K562 (cell line): ENCODE data around the gene SH2D5. TPM values are rescaled to one million over a fixed set of nuclear protein-coding genes. Genes with fewer than 3 reads are reported as not detected.

Experiments
- ATAC-seq: fragments of 200-7000 bp; cut with Tn5 transposase; 3 replicates; pipeline ENCODE4 v1.9.1; 2020; ENCODE audit warnings: moderate library complexity
- BruUV-seq: library from RNA; stranded (reverse); fragments of 400-500 nt; replicated peaks from 2 replicates; lab custom pipeline; 2021; lab: Mats Ljungman, UMichigan
- CTCF ChIA-PET: fragments of 300-600 bp; formaldehyde crosslinking; extraction: SDS; loops from one replicate; lab custom pipeline; 2021; ENCODE audit warnings: low intra/inter-chr PET ratio; lab: Yijun Ruan, JAX
- POLR2A ChIA-PET: fragments of 300-600, 350-650 bp; sonication (Branson Sonifier 250); formaldehyde crosslinking; extraction: SDS; loops from one replicate; lab custom pipeline; 2021; ENCODE audit warnings: antibody characterized with exemption, inconsistent platforms; lab: Yijun Ruan, JAX
- DNase-seq, 4 experiments: peaks; one replicate each; pipeline versions ENCODE4 v3.0.0 to v3.0.0-alpha.2; 2011 to 2018; ENCODE audit warnings: low spot score in 3 of 4, mixed read lengths in 3 of 4; ENCODE audit errors: extremely low read depth in 1 of 4
- FAIRE-seq: peaks from 2 replicates; lab custom pipeline; 2011; peaks lifted over from hg19 to GRCh38; lab: Jason Lieb, UNC
- H2AFZ ChIP-seq: 2 replicates; pipeline ENCODE4 v1.6.0; 2011; ENCODE audit warnings: low read depth, low read length, control low read depth, inconsistent platforms
- H3K27ac ChIP-seq: fragments of 200-600 bp; 3 replicates; pipeline ENCODE4 v1.8.0; 2011; ENCODE audit warnings: low read depth, mild to moderate bottlenecking, control low read depth, inconsistent platforms, low read length, moderate library complexity, mixed read lengths; ENCODE audit errors: extremely low read depth
- H3K27me3 ChIP-seq, 2 experiments: fragments of 300-600 bp in 1 of 2; 2 replicates in 1 of 2; 3 replicates in 1 of 2; pipeline versions ENCODE4 v1.6.0 to v1.8.0; 2011; ENCODE audit warnings: inconsistent platforms in 2 of 2, low read length in 2 of 2, mild to moderate bottlenecking in 1 of 2, mixed read lengths in 1 of 2, moderate library complexity in 1 of 2; ENCODE audit not compliant: control insufficient read depth in 2 of 2, insufficient read depth in 2 of 2
- H3K36me3 ChIP-seq: fragments of 300-600 bp; 3 replicates; pipeline ENCODE4 v1.8.0; 2011; ENCODE audit warnings: mild to moderate bottlenecking, low read length, inconsistent platforms; ENCODE audit not compliant: control insufficient read depth, insufficient read depth
- H3K4me1 ChIP-seq, 2 experiments: fragments of 200-600 bp in 1 of 2; replicated peaks in 1 of 2; 2 replicates in 1 of 2; 3 replicates in 1 of 2; pipeline versions ENCODE4 v1.5.1 to v1.8.0; 2011; ENCODE audit warnings: inconsistent platforms in 2 of 2, low read length in 2 of 2, mild to moderate bottlenecking in 1 of 2, mixed read lengths in 1 of 2, moderate library complexity in 1 of 2; ENCODE audit not compliant: control insufficient read depth in 2 of 2, insufficient read depth in 2 of 2
- H3K4me2 ChIP-seq: 2 replicates; pipeline ENCODE4 v1.6.1; 2011; ENCODE audit warnings: low read length, control low read depth, inconsistent platforms, mixed read lengths; ENCODE audit not compliant: insufficient read depth
- H3K4me3 ChIP-seq: fragments of 200-600 bp; sonication (generic), shearing (Covaris generic); 2 replicates; pipeline ENCODE4 v1.5.1; 2016; ENCODE audit warnings: control low read depth, inconsistent platforms
- H3K79me2 ChIP-seq: fragments of 200-600 bp; 3 replicates; pipeline ENCODE4 v1.8.0; 2011; ENCODE audit warnings: low read length, inconsistent platforms; ENCODE audit not compliant: control insufficient read depth, insufficient read depth
- H3K9ac ChIP-seq, 2 experiments: 2 replicates each; pipeline versions ENCODE4 v1.6.0 to v1.6.1; 2011; ENCODE audit warnings: low read depth in 2 of 2, low read length in 2 of 2, control low read depth in 1 of 2, inconsistent platforms in 1 of 2, mild to moderate bottlenecking in 1 of 2, mixed read lengths in 1 of 2; ENCODE audit not compliant: insufficient read depth in 1 of 2
- H3K9me1 ChIP-seq: one replicate; pipeline ENCODE4 v1.6.0; 2011; ENCODE audit warnings: inconsistent platforms, mild to moderate bottlenecking, low read length, moderate library complexity; ENCODE audit not compliant: control insufficient read depth, insufficient read depth
- H3K9me3 ChIP-seq: replicated peaks from 2 replicates; pipeline ENCODE4 v1.5.1; 2011; ENCODE audit warnings: low read depth, low read length, inconsistent platforms; ENCODE audit not compliant: control insufficient read depth, insufficient read depth
- H4K20me1 ChIP-seq: replicated peaks from 2 replicates; pipeline ENCODE4 v1.6.1; 2011; ENCODE audit warnings: low read length, inconsistent platforms, mixed read lengths; ENCODE audit not compliant: control insufficient read depth, insufficient read depth
- CC2D1A ChIP-seq: fragments of 450-650 bp; IDR thresholded peaks from 2 replicates; pipeline ENCODE4 v1.6.1; 2017; ENCODE audit warnings: mild to moderate bottlenecking
- CREB5 ChIP-seq: fragments of 250-450 bp; sonication (Bioruptor Pico); IDR thresholded peaks from 2 replicates; pipeline ENCODE4 v1.5.0; 2020; ENCODE audit warnings: mild to moderate bottlenecking
- HINFP ChIP-seq: fragments of 450-650 bp; conservative IDR thresholded peaks from 2 replicates; pipeline ENCODE4 v1.6.1; 2016; ENCODE audit warnings: missing genetic modification characterization, low read depth, mild to moderate bottlenecking, control low read depth, missing compliant biosample characterization
- RREB1 ChIP-seq: fragments of 250-450 bp; sonication (Bioruptor Pico); IDR thresholded peaks from 2 replicates; pipeline ENCODE4 v1.4.0; 2020
- ZNF518B ChIP-seq: fragments of 250-450 bp; sonication (Bioruptor Pico); IDR thresholded peaks from 2 replicates; pipeline ENCODE4 v1.5.0; 2021; ENCODE audit warnings: mild to moderate bottlenecking, moderate library complexity
- WGBS: fragments of 100-300 bp; shearing (Covaris generic); methylation state at CpG from one replicate; pipeline ENCODE4 v1.1.6; 2016; ENCODE audit warnings: low coverage, mixed read lengths; ENCODE audit not compliant: insufficient coverage; ENCODE audit errors: missing lambda C conversion rate; 5-methylcytosine and 5-hydroxymethylcytosine counted together
- in situ Hi-C: fragments of 300-500 bp; cut with MboI; formaldehyde crosslinking; loops from 4 replicates; pipeline ENCODE4 v1.15.0; 2018; ENCODE audit warnings: inconsistent platforms, mixed read lengths
- intact Hi-C: fragments of 100-400 bp; cut with micrococcal nuclease; formaldehyde crosslinking; loops from 2 replicates; pipeline ENCODE4 v1.14.2; 2022
- polyA plus RNA-seq, 8 experiments: library from polyadenylated mRNA; depleted of rRNA in 4 of 8; stranded (reverse) in 5 of 8; unstranded in 3 of 8; fragments of >200 nt; fragmentation: Nextera tagmentation in 2 of 8; fragmentation: Illumina TruSeq in 1 of 8; extraction: Ambion mirVana in 2 of 8; extraction: Trizol in 1 of 8; gene quantifications; 2 replicates each; pipeline versions ENCODE4 v1.2.1 to v1.2.3, GENCODE V29; 2011 to 2014; ENCODE audit warnings: inconsistent platforms in 1 of 8, missing spikeins in 1 of 8
- total RNA-seq, 7 experiments: library from RNA; depleted of rRNA in 6 of 7; stranded (reverse); fragments of >200 nt in 6 of 7; fragmentation: Illumina TruSeq in 2 of 7; extraction: Trizol in 2 of 7; gene quantifications; 2 replicates each; pipeline versions ENCODE4 v1.2.1 to v1.2.3, GENCODE V29; 2011 to 2021; ENCODE audit warnings: low replicate concordance in 1 of 7

Gene SH2D5
- total and polyA plus RNA-seq, 9 of the 15 experiments (the other 6 are each of a cell fraction or from before 2014, with no cell fraction given) = 0.06 to 0.11 TPM; not detected in 7

- ATAC-seq = no peak
- in situ Hi-C loops = no loop called here
- no peaks in the 10 kb centered on the region for H3K36me3 ChIP-seq
- H2AFZ ChIP-seq = no peak overlapping the region
- H3K27me3 ChIP-seq = peaks cover 13 to 52% of the 10 kb centered on the region in 2 experiments
- no peak for FAIRE-seq
- H3K4me3 ChIP-seq = no peak overlapping the region
- H3K9me1 ChIP-seq = no peaks in the 10 kb centered on the region
- no peaks in the 10 kb centered on the region for H4K20me1 ChIP-seq
- POLR2A ChIA-PET = interaction anchor here (0.6 to 1.4 kb wide), 3 partner anchors 13 to 525 kb away, joined by 3 read pairs; no protein-coding TSS in a partner anchor
- DNase-seq = no peak
- H3K9me3 ChIP-seq = no peaks in the 10 kb centered on the region
- H3K79me2 ChIP-seq = no peaks in the 10 kb centered on the region
- H3K4me1 ChIP-seq = peaks cover 3 to 20% of the 10 kb centered on the region in 2 experiments; a peak in 3 of 5 replicates
- H3K27ac ChIP-seq = no peak overlapping the region
- no peak overlapping the region for H3K9ac ChIP-seq
- intact Hi-C loops = loop anchor here (10.0 kb wide), 1 partner anchor 201 kb away; no protein-coding TSS in a partner anchor
- WGBS = 0% methylated on average over 2 of the region's 2 CpGs
- no TSS peak for BruUV-seq
- no peak overlapping the region for H3K4me2 ChIP-seq
- CTCF ChIA-PET = no interaction called here
- TF ChIP-seq CC2D1A (no peak), HINFP (tag) (no peak), CREB5 (CRISPR knock-in tag) (no peak), RREB1 (CRISPR knock-in tag) (no peak), ZNF518B (CRISPR knock-in tag) (no peak)
These were observed 38.9 kb downstream of the SH2D5 start for GRCh38 chr1:20693623-20694022.
